HEK293 (cell line): ENCODE results near the gene MED19.

Experiments
- ZNF24 ChIP-seq: fragments of 450-650 bp; formaldehyde crosslinking; IDR thresholded peaks from 2 replicates; pipeline ENCODE4 v1.5.1; 2016; ENCODE audit warnings: missing biosample characterization, missing genetic modification characterization
- ZNF26 ChIP-seq: fragments of 450-650 bp; formaldehyde crosslinking; IDR thresholded peaks from 2 replicates; pipeline ENCODE4 v1.5.1; 2016; ENCODE audit warnings: missing biosample characterization, missing genetic modification characterization
- ZNF664 ChIP-seq: fragments of 450-650 bp; formaldehyde crosslinking; IDR thresholded peaks from 2 replicates; pipeline ENCODE4 v1.5.1; 2016; ENCODE audit warnings: missing biosample characterization, missing genetic modification characterization

GRCh38 chr11:57742087-57742452, 30.1 kb upstream of the MED19 start:
- TF ChIP-seq ZNF664 (tag by site-specific recombination) (no peak), ZNF24 (tag by site-specific recombination) (no peak), ZNF26 (no peak)
